MCF 10A (cell line): ENCODE measurements around the gene ITGA11. TPM values are rescaled to one million over a fixed set of nuclear protein-coding genes. Genes with fewer than 3 reads are reported as not detected.

Source experiments
- BruUV-seq: library from RNA; stranded (reverse); fragments of 400-500 nt; replicated peaks from 2 replicates; lab custom pipeline; 2021; lab: Mats Ljungman, UMichigan
- CTCF ChIA-PET: fragments of 300-600 bp; sonication (Branson Sonifier 250); formaldehyde crosslinking; extraction: SDS; loops from one replicate; lab custom pipeline; 2021; ENCODE audit warnings: antibody characterized with exemption, inconsistent platforms; lab: Yijun Ruan, JAX
- POLR2A ChIA-PET: fragments of 300-600, 350-650 bp; sonication (Branson Sonifier 250); formaldehyde crosslinking; extraction: SDS; loops from one replicate; lab custom pipeline; 2020; ENCODE audit warnings: antibody characterized with exemption, inconsistent platforms; lab: Yijun Ruan, JAX
- DNase-seq: peaks from one replicate; pipeline ENCODE4 v3.0.0-alpha.2; 2018; ENCODE audit not compliant: unreplicated experiment
- H3K27ac Mint-ChIP-seq: one replicate; pipeline ENCODE4 v1.8.0; 2022; ENCODE audit warnings: mild to moderate bottlenecking, low read depth, mixed read lengths; ENCODE audit not compliant: unreplicated experiment
- H3K27me3 Mint-ChIP-seq: one replicate; pipeline ENCODE4 v1.8.0; 2022; ENCODE audit warnings: mixed read lengths; ENCODE audit not compliant: insufficient read depth, unreplicated experiment
- H3K36me3 Mint-ChIP-seq: one replicate; pipeline ENCODE4 v1.8.0; 2022; ENCODE audit warnings: mild to moderate bottlenecking, moderate library complexity, mixed read lengths; ENCODE audit not compliant: insufficient read depth, unreplicated experiment
- H3K4me1 Mint-ChIP-seq: one replicate; pipeline ENCODE4 v1.8.0; 2022; ENCODE audit warnings: mixed read lengths; ENCODE audit not compliant: insufficient read depth, unreplicated experiment
- H3K4me3 Mint-ChIP-seq: one replicate; pipeline ENCODE4 v1.8.0; 2022; ENCODE audit warnings: mild to moderate bottlenecking, moderate library complexity, mixed read lengths; ENCODE audit not compliant: unreplicated experiment
- H3K9me3 Mint-ChIP-seq: one replicate; pipeline ENCODE4 v1.8.0; 2022; ENCODE audit warnings: mixed read lengths; ENCODE audit not compliant: unreplicated experiment
- intact Hi-C: fragments of 100-400 bp; cut with micrococcal nuclease; formaldehyde crosslinking; loops from 2 replicates; pipeline ENCODE4 v1.14.1; 2022
- total RNA-seq: library from RNA; stranded (reverse); gene quantifications from 2 replicates; pipeline ENCODE4 v1.2.3, GENCODE V29; 2022
- TF ChIP-seq, protein P1 (sequence below): fragments of 200-600 bp; IDR thresholded peaks from one replicate; pipeline ENCODE4 v1.8.0; 2022; ENCODE audit warnings: antibody characterized with exemption, mild to moderate bottlenecking; ENCODE audit not compliant: unreplicated experiment

The ITGA11 gene
- total RNA-seq, 1 experiment from 2014 or later, result 0.19 TPM

DNA sequence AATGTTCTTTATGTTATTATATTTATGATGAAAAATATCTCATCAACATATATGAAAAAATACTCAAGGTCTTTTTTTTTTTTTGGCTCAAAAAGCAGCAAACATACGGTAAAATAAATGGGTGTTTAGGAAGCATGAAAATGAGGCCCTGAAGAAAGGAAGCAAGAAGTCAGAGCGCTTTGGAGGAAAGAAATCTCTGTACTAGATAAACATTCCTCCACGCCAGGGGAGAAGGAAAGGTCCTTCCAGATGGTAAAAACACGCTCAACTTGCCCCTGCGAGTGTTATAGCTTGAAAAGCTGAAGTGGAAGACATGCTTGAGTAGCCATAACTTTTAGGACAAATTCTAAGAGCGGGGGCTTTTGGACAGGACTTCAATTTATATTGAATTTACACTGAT is 101.5 kb downstream of the ITGA11 start:
- no peak overlapping the region for H3K27ac Mint-ChIP-seq
- no peaks in the 10 kb centered on the region for H3K36me3 Mint-ChIP-seq
- no TSS peak for BruUV-seq
- no peak overlapping the region for H3K4me3 Mint-ChIP-seq
- CTCF ChIA-PET, result no interaction called here
- H3K27me3 Mint-ChIP-seq, result peaks cover 17% of the 10 kb centered on the region
- TF ChIP-seq, protein P1, sequence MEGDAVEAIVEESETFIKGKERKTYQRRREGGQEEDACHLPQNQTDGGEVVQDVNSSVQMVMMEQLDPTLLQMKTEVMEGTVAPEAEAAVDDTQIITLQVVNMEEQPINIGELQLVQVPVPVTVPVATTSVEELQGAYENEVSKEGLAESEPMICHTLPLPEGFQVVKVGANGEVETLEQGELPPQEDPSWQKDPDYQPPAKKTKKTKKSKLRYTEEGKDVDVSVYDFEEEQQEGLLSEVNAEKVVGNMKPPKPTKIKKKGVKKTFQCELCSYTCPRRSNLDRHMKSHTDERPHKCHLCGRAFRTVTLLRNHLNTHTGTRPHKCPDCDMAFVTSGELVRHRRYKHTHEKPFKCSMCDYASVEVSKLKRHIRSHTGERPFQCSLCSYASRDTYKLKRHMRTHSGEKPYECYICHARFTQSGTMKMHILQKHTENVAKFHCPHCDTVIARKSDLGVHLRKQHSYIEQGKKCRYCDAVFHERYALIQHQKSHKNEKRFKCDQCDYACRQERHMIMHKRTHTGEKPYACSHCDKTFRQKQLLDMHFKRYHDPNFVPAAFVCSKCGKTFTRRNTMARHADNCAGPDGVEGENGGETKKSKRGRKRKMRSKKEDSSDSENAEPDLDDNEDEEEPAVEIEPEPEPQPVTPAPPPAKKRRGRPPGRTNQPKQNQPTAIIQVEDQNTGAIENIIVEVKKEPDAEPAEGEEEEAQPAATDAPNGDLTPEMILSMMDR, result no peak
- intact Hi-C loops, result no loop called here
- H3K4me1 Mint-ChIP-seq, result peaks cover 13% of the 10 kb centered on the region
- no peaks in the 10 kb centered on the region for H3K9me3 Mint-ChIP-seq
- no peak for DNase-seq
- POLR2A ChIA-PET, result no interaction called here

DNA sequence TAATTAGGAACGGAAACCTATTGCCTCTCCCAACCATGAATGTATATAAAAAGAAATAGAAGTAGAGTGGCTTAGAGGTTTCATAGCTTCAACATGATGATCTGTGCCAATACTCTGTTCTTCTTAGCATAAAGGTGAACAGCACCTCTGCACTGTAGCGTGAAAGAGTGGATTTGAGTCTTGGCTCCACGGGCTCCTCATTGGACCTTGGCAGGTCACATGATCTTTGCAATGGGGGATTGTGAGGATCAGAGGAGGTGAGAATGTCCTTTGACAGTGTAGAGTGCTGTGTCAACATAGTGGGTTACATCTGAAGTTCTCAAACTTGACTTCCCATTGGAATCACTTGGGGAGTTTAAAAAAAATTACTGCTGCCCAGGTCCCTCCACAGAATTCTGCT is 103.0 kb downstream of the ITGA11 start:
- Mint-ChIP-seq H3K27me3 (peaks cover 17% of the 10 kb centered on the region), H3K36me3 (no peaks in the 10 kb centered on the region), H3K4me3 (no peak overlapping the region), H3K9me3 (no peaks in the 10 kb centered on the region), H3K27ac (no peak overlapping the region), H3K4me1 (peaks cover 6% of the 10 kb centered on the region)
- CTCF ChIA-PET, result no interaction called here
- no TSS peak for BruUV-seq
- DNase-seq, result no peak
- intact Hi-C loops, result no loop called here
- TF ChIP-seq, protein P1, result no peak
- POLR2A ChIA-PET, result no interaction called here

DNA sequence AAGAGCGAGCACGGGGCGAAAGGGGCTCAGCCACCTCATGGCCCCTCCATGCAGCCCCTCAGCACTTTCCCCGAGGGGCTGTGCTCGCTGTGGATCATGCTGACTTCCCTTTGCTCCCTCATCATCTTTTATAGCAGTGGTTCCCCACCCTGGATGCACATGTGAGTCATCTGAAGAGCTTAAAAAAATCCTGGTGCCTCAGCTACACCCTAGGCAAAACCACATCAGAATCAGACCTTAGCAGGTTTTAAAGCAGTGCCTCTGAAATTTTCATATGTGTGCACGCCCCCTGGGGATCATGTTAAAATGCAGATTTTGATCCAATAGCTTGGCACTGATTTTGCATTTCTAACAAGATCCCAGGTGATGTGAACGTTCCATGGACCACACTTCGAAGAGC is 103.5 kb downstream of the ITGA11 start:
- BruUV-seq, result no TSS peak
- no peak overlapping the region for H3K27ac Mint-ChIP-seq
- no peak for DNase-seq
- no peaks in the 10 kb centered on the region for H3K36me3 Mint-ChIP-seq
- peaks cover under 1% of the 10 kb centered on the region for H3K4me1 Mint-ChIP-seq
- H3K4me3 Mint-ChIP-seq, result no peak overlapping the region
- H3K27me3 Mint-ChIP-seq, result peaks cover 17% of the 10 kb centered on the region
- TF ChIP-seq, protein P1, result no peak
- intact Hi-C loops, result no loop called here
- CTCF ChIA-PET, result no interaction called here
- POLR2A ChIA-PET, result no interaction called here
- no peaks in the 10 kb centered on the region for H3K9me3 Mint-ChIP-seq

DNA sequence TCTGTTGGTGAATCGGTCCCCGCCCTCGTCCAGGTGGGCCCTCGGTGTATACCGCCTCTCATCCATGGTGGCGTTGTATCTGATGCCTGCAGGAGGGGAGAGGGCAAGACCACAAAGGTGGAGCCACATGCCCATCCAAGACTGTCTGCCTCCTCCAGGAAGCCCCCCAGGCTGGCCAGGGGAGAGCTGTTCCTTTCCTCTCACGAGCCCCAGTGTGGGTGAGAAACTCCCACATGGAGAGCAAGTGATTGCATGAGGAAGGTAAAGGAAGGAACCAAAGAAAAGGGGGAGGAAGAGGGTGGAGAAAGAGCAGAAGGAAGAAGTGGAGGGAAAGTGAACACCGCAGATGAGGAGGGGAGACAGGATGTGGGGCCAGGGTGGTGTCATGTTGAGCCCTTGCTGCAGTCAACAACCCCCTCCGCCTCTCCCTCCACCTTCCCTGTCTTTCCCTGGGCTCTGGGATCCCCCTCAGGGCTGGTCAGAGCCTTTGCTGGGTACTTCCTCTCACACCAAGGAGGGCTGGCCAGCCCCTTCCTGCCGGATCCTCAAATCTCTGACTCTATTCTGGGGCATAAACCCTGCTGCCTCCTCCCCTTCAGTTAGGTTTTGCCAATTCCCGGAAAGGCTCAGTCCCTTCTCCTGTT is 105.1 kb downstream of the ITGA11 start:
- ChIA-PET CTCF (no interaction called here), POLR2A (no interaction called here)
- Mint-ChIP-seq H3K27ac (no peak overlapping the region), H3K9me3 (no peaks in the 10 kb centered on the region), H3K4me3 (no peak overlapping the region), H3K27me3 (peaks cover 17% of the 10 kb centered on the region), H3K4me1 (no peaks in the 10 kb centered on the region), H3K36me3 (peaks cover 5% of the 10 kb centered on the region)
- intact Hi-C loops, result no loop called here
- TF ChIP-seq, protein P1, result no peak
- no TSS peak for BruUV-seq
- no peak for DNase-seq
